Peyer's patch (tissue), 4 donors: ENCODE measurements around the gene STK32C.

ENCODE experiments used
- POLR2A ChIP-seq, 2 donors: fragments of 450-650 bp; IDR thresholded peaks; one replicate each; pipeline ENCODE4 v1.5.1; 2017; ENCODE audit warnings: antibody characterized with exemption in 2 of 2, mild to moderate bottlenecking in 2 of 2, moderate library complexity in 2 of 2
- TF ChIP-seq, protein P1 (sequence below), 6 experiments: fragments of 450-650 bp in 4 of 6; fragments of 200-600 bp in 2 of 6; sonication (generic) in 1 of 6; IDR thresholded peaks; one replicate each; pipeline ENCODE4 v1.5.1; 2017 to 2019; ENCODE audit warnings: antibody characterized with exemption in 6 of 6, mild to moderate bottlenecking in 3 of 6, moderate library complexity in 1 of 6

DNA sequence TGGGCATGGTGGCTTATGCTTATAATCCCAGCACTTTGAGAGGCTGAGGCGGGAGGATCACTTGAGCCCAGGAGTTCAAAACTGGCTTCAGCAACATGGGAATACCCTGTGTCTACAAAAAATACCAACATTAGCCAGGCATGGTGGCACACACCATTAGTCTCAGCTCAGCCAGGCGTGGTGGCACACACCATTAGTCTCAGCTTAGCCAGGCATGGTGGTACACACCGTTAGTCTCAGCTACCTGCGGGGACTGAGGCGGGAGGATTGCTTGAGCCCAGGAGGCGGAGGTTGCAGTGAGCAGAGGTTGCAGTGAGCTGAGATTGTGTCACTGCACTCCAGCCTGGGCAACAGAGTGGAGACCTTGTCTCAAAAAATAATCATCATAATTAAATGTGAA lies 33.3 kb upstream of the STK32C start:
- TF ChIP-seq, protein P1, sequence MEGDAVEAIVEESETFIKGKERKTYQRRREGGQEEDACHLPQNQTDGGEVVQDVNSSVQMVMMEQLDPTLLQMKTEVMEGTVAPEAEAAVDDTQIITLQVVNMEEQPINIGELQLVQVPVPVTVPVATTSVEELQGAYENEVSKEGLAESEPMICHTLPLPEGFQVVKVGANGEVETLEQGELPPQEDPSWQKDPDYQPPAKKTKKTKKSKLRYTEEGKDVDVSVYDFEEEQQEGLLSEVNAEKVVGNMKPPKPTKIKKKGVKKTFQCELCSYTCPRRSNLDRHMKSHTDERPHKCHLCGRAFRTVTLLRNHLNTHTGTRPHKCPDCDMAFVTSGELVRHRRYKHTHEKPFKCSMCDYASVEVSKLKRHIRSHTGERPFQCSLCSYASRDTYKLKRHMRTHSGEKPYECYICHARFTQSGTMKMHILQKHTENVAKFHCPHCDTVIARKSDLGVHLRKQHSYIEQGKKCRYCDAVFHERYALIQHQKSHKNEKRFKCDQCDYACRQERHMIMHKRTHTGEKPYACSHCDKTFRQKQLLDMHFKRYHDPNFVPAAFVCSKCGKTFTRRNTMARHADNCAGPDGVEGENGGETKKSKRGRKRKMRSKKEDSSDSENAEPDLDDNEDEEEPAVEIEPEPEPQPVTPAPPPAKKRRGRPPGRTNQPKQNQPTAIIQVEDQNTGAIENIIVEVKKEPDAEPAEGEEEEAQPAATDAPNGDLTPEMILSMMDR (IDR thresholded peaks at IDR 0.05): no peak
- no peak for TF ChIP-seq POLR2A (IDR thresholded peaks at IDR 0.05)
